A549 (cell line): ENCODE results near the gene CES1. TPM values are rescaled to one million over a fixed set of nuclear protein-coding genes. Genes with fewer than 3 reads are reported as not detected.

ENCODE experiments used
- ATAC-seq, 2 experiments: fragments of 200-7000 bp in 1 of 2; fragments of >200 bp in 1 of 2; cut with Nextera tagmentation in 1 of 2; cut with Tn5 transposase in 1 of 2; 3 replicates each; pipeline versions ENCODE4 v1.8.0 to v1.9.1; 2018 to 2020; ENCODE audit warnings: mild to moderate bottlenecking in 1 of 2, moderate library complexity in 1 of 2
- CTCF ChIA-PET: fragments of 300-600 bp; sonication (Branson Sonifier 250); formaldehyde crosslinking; extraction: SDS; loops from one replicate; lab custom pipeline; 2021; ENCODE audit warnings: antibody characterized with exemption, inconsistent platforms; lab: Yijun Ruan, JAX
- POLR2A ChIA-PET: fragments of 350-600 bp; formaldehyde crosslinking; extraction: SDS; loops from one replicate; lab custom pipeline; 2021; ENCODE audit warnings: antibody characterized with exemption, inconsistent platforms; lab: Yijun Ruan, JAX
- DNase-seq, 2 experiments: peaks; one replicate each; pipeline versions ENCODE4 v3.0.0 to v3.0.0-alpha.2; 2011 to 2016; ENCODE audit warnings: low read depth in 1 of 2, low spot score in 1 of 2
- FAIRE-seq: peaks from 2 replicates; lab custom pipeline; 2011; peaks lifted over from hg19 to GRCh38; lab: Jason Lieb, UNC
- H3K27ac ChIP-seq, 2 experiments: fragments of >200 bp; sonication (Bioruptor Twin); formaldehyde crosslinking; 3 replicates each; pipeline ENCODE4 v1.5.1; 2016 to 2017
- H3K4me1 ChIP-seq: fragments of >200 bp; sonication (Bioruptor Twin); formaldehyde crosslinking; 3 replicates; pipeline ENCODE4 v1.6.1; 2016
- H3K4me2 ChIP-seq: fragments of >200 bp; sonication (Bioruptor Twin); formaldehyde crosslinking; 3 replicates; pipeline ENCODE4 v1.6.1; 2016
- H3K4me3 ChIP-seq: fragments of >200 bp; sonication (Bioruptor Twin); formaldehyde crosslinking; 3 replicates; pipeline ENCODE4 v1.5.1; 2016
- H3K9me3 ChIP-seq: fragments of >200 bp; sonication (Bioruptor Twin); formaldehyde crosslinking; 3 replicates; pipeline ENCODE4 v1.6.1; 2016
- CBX2 ChIP-seq: fragments of 200-600 bp; sonication (generic); IDR thresholded peaks from 2 replicates; pipeline ENCODE4 v1.6.1; 2016; ENCODE audit warnings: low read depth, mild to moderate bottlenecking, borderline replicate concordance
- CEBPB ChIP-seq, 2 experiments: fragments of >200 bp in 1 of 2; sonication (Bioruptor Twin) in 1 of 2; formaldehyde crosslinking in 1 of 2; IDR thresholded peaks; 2 replicates each; pipeline ENCODE4 v1.6.1; 2012 to 2016
- CHD2 ChIP-seq: fragments of 150-350 bp; IDR thresholded peaks from 2 replicates; pipeline ENCODE4 v1.6.1; 2014; ENCODE audit warnings: low read length; ENCODE audit not compliant: partially characterized antibody
- CHD4 ChIP-seq: fragments of 200-600 bp; sonication (generic); IDR thresholded peaks from 2 replicates; pipeline ENCODE4 v1.6.1; 2016; ENCODE audit warnings: antibody characterized with exemption, mild to moderate bottlenecking, borderline replicate concordance
- EHMT2 ChIP-seq: fragments of 200-600 bp; sonication (generic); IDR thresholded peaks from 2 replicates; pipeline ENCODE4 v1.6.1; 2016; ENCODE audit warnings: antibody characterized with exemption, low read depth, mild to moderate bottlenecking, moderate library complexity
- HDAC2 ChIP-seq: fragments of 200-600 bp; sonication (generic); IDR thresholded peaks from 2 replicates; pipeline ENCODE4 v1.6.1; 2016
- HOXB13 ChIP-seq: fragments of 250-450 bp; sonication (Bioruptor Pico); IDR thresholded peaks from 2 replicates; pipeline ENCODE4 v1.5.0; 2020; ENCODE audit warnings: low read depth, mild to moderate bottlenecking, moderate library complexity
- JUN ChIP-seq, 2 experiments: fragments of >200 bp; sonication (Bioruptor Twin); formaldehyde crosslinking; IDR thresholded peaks; 2 replicates in 1 of 2; 3 replicates in 1 of 2; pipeline ENCODE4 v1.6.1; 2016 to 2017
- KDM5A ChIP-seq: fragments of 200-600 bp; sonication (generic); IDR thresholded peaks from 2 replicates; pipeline ENCODE4 v1.6.1; 2016; ENCODE audit warnings: antibody characterized with exemption, mild to moderate bottlenecking
- NFE2L2 ChIP-seq: fragments of 150-350 bp; conservative IDR thresholded peaks from 2 replicates; pipeline ENCODE4 v1.6.1; 2014; ENCODE audit warnings: low read length
- PHF8 ChIP-seq: fragments of 200-600 bp; sonication (generic); IDR thresholded peaks from 2 replicates; pipeline ENCODE4 v1.6.1; 2016; ENCODE audit warnings: low read depth, mild to moderate bottlenecking, antibody characterized with exemption, moderate library complexity, borderline replicate concordance
- POLR2A ChIP-seq: IDR thresholded peaks from 2 replicates; pipeline ENCODE4 v1.6.1; 2012; ENCODE audit warnings: mild to moderate bottlenecking, low read length
- POLR2AphosphoS2 ChIP-seq: conservative IDR thresholded peaks from 2 replicates; pipeline ENCODE4 v1.6.1; 2012; ENCODE audit warnings: low read length, improper control_type of control experiment, inconsistent platforms
- RAD21 ChIP-seq, 2 experiments: fragments of >200 bp in 1 of 2; sonication (Bioruptor Twin) in 1 of 2; formaldehyde crosslinking in 1 of 2; IDR thresholded peaks in 1 of 2; conservative IDR thresholded peaks in 1 of 2; 2 replicates in 1 of 2; 3 replicates in 1 of 2; pipeline ENCODE4 v1.6.1; 2012 to 2018; ENCODE audit warnings: inconsistent platforms in 1 of 2
- RARB ChIP-seq: fragments of 250-450 bp; sonication (Bioruptor Pico); IDR thresholded peaks from 2 replicates; pipeline ENCODE4 v1.8.0; 2021; ENCODE audit warnings: mild to moderate bottlenecking, moderate library complexity
- RCOR1 ChIP-seq: fragments of 150-350 bp; IDR thresholded peaks from 2 replicates; pipeline ENCODE4 v1.6.1; 2014; ENCODE audit warnings: antibody characterized with exemption, low read length, low read depth
- RFX5 ChIP-seq: fragments of 450-650 bp; IDR thresholded peaks from 2 replicates; pipeline ENCODE4 v1.7.1; 2014; ENCODE audit warnings: antibody characterized with exemption, mild to moderate bottlenecking, moderate library complexity
- RNF2 ChIP-seq: fragments of 200-600 bp; sonication (generic); IDR thresholded peaks from 2 replicates; pipeline ENCODE4 v1.6.1; 2016; ENCODE audit warnings: low read depth, mild to moderate bottlenecking, antibody characterized with exemption, moderate library complexity, borderline replicate concordance
- SREBF2 ChIP-seq: fragments of 450-650 bp; IDR thresholded peaks from 2 replicates; pipeline ENCODE4 v1.6.1; 2014; ENCODE audit warnings: mild to moderate bottlenecking, moderate library complexity
- TFCP2L1 ChIP-seq: fragments of 250-450 bp; sonication (Bioruptor Pico); IDR thresholded peaks from 2 replicates; pipeline ENCODE4 v1.5.0; 2021; ENCODE audit warnings: mild to moderate bottlenecking
- ZC3H11A ChIP-seq: fragments of 450-650 bp; IDR thresholded peaks from 2 replicates; pipeline ENCODE4 v1.6.1; 2014; ENCODE audit warnings: antibody characterized with exemption, mild to moderate bottlenecking
- ZFP36 ChIP-seq: fragments of 450-650 bp; IDR thresholded peaks from 2 replicates; pipeline ENCODE4 v1.6.1; 2014; ENCODE audit warnings: borderline replicate concordance; ENCODE audit not compliant: partially characterized antibody
- WGBS: methylation state at CpG from one replicate; pipeline ENCODE4 v1.1.6; 2017; ENCODE audit errors: missing lambda C conversion rate; 5-methylcytosine and 5-hydroxymethylcytosine counted together
- polyA plus RNA-seq, 4 experiments: library from polyadenylated mRNA; depleted of rRNA in 3 of 4; stranded (reverse); fragments of >200 nt; fragmentation: RNase III in 1 of 4; extraction: RNeasy Plus Mini Kit Qiagen cat#74134 plus additional on column Dnase treatment in 1 of 4; gene quantifications; 2 replicates in 3 of 4; 3 replicates in 1 of 4; pipeline ENCODE4 v1.2.3, GENCODE V29; 2011 to 2017
- TF ChIP-seq, protein P1 (sequence below): fragments of 200-600 bp; sonication (generic); IDR thresholded peaks from 2 replicates; pipeline ENCODE4 v1.6.1; 2016; ENCODE audit warnings: antibody characterized with exemption, mild to moderate bottlenecking, moderate library complexity
- TF ChIP-seq, protein P2 (sequence below): IDR thresholded peaks from 2 replicates; pipeline ENCODE4 v1.6.1; 2012
- TF ChIP-seq, protein P3 (sequence below): IDR thresholded peaks from 2 replicates; pipeline ENCODE4 v1.6.1; 2012
- TF ChIP-seq, protein P4 (sequence below): IDR thresholded peaks from 2 replicates; pipeline ENCODE4 v1.6.1; 2012; ENCODE audit warnings: low read depth, borderline replicate concordance

Gene CES1
- polyA plus RNA-seq, 2 of the 4 experiments (the other 2 are of a cell fraction) = 17.9 to 84.1 TPM

DNA sequence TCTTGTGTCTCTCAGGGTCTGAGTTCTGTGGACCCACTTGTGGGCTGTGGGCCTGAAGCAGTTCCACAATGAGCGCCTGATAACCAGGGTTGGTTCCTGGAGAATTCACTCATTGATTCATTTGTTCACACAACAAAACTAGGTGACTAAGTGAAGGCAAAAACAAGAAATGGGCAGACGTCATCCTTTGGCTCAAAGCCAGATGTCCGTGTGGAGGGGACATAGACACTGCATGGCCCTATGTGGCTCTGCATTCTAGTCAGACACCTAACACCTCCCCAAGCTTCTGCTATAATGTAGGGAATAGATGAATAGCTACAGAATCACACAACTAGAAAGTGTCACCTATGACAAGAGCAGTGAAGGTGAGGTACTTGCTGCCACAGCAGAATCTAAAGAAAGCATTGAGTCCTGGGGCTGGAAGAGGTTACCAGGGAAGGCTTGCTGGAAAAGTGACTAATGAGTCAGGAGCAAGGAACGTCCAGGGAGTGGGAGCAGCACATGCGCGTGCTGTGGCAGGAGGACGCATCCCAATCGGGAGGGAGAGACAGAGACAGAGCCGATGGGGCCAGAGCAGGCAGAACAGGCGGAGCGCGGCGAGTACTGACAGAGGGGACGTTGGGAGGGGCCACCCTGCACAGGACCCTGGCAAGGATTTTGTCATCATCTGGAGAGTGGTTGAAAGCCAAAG is 58.9 kb downstream of the CES1 start:
- CTCF ChIA-PET = no interaction called here
- no peak for FAIRE-seq
- Histone ChIP-seq H3K4me2 (no peak overlapping the region), H3K9me3 (no peaks in the 10 kb centered on the region), H3K4me1 (no peaks in the 10 kb centered on the region), H3K4me3 (no peak overlapping the region), H3K27ac (no peak overlapping the region)
- POLR2A ChIA-PET = no interaction called here
- ATAC-seq = peak; percentile 45 to 70; a peak in 4 of 6 replicates
- 52% methylated on average over 14 of the region's 14 CpGs for WGBS
- DNase-seq = peak in 1 of 2 experiments; percentile 38
- TF ChIP-seq, protein P1, sequence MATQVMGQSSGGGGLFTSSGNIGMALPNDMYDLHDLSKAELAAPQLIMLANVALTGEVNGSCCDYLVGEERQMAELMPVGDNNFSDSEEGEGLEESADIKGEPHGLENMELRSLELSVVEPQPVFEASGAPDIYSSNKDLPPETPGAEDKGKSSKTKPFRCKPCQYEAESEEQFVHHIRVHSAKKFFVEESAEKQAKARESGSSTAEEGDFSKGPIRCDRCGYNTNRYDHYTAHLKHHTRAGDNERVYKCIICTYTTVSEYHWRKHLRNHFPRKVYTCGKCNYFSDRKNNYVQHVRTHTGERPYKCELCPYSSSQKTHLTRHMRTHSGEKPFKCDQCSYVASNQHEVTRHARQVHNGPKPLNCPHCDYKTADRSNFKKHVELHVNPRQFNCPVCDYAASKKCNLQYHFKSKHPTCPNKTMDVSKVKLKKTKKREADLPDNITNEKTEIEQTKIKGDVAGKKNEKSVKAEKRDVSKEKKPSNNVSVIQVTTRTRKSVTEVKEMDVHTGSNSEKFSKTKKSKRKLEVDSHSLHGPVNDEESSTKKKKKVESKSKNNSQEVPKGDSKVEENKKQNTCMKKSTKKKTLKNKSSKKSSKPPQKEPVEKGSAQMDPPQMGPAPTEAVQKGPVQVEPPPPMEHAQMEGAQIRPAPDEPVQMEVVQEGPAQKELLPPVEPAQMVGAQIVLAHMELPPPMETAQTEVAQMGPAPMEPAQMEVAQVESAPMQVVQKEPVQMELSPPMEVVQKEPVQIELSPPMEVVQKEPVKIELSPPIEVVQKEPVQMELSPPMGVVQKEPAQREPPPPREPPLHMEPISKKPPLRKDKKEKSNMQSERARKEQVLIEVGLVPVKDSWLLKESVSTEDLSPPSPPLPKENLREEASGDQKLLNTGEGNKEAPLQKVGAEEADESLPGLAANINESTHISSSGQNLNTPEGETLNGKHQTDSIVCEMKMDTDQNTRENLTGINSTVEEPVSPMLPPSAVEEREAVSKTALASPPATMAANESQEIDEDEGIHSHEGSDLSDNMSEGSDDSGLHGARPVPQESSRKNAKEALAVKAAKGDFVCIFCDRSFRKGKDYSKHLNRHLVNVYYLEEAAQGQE = no peak
- TF ChIP-seq HDAC2 = no peak
- TF ChIP-seq, protein P2, sequence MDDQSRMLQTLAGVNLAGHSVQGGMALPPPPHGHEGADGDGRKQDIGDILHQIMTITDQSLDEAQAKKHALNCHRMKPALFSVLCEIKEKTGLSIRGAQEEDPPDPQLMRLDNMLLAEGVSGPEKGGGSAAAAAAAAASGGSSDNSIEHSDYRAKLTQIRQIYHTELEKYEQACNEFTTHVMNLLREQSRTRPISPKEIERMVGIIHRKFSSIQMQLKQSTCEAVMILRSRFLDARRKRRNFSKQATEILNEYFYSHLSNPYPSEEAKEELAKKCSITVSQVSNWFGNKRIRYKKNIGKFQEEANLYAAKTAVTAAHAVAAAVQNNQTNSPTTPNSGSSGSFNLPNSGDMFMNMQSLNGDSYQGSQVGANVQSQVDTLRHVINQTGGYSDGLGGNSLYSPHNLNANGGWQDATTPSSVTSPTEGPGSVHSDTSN = no peak
- TF ChIP-seq SREBF2 = no peak
- no peak for TF ChIP-seq RARB (CRISPR knock-in tag)
- TF ChIP-seq, protein P3, sequence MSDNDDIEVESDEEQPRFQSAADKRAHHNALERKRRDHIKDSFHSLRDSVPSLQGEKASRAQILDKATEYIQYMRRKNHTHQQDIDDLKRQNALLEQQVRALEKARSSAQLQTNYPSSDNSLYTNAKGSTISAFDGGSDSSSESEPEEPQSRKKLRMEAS = no peak
- no peak for TF ChIP-seq CBX2
- no peak for TF ChIP-seq POLR2AphosphoS2
- TF ChIP-seq CHD2 = no peak
- TF ChIP-seq NFE2L2 = no peak
- TF ChIP-seq RFX5 = no peak
- TF ChIP-seq JUN (IDR thresholded peaks at IDR 0.05) = no peak
- TF ChIP-seq CEBPB (IDR thresholded peaks at IDR 0.05) = no peak

DNA sequence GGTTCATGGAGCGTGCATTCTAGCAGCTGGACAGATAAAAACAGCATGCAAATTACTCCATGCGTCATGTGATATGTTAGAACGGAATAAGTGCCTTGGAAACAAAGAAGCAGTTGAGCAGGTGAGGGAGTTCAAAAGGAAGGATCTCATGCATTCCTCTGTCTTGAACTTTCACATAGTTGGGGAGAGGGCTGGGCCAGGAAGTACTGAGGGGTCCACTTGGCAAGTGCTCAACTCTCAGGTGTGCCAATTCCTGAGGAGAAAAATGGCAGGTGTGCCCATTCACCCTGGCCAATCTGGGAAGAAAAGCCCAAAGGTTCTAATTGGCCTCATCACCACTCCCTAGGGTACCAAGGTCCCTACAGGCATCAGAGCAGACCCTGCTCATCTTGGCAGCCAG is 67.7 kb downstream of the CES1 start:
- Histone ChIP-seq H3K4me2 (no peak overlapping the region), H3K4me1 (no peaks in the 10 kb centered on the region), H3K27ac (no peak overlapping the region), H3K9me3 (no peaks in the 10 kb centered on the region), H3K4me3 (no peak overlapping the region)
- TF ChIP-seq JUN (IDR thresholded peaks at IDR 0.05) (no peak), NFE2L2 (no peak), RCOR1 (no peak), POLR2A (no peak), KDM5A (no peak), ZFP36 (no peak), POLR2AphosphoS2 (no peak), RAD21 (conservative IDR thresholded peaks at IDR 0.05 in 1 of 2, IDR thresholded peaks at IDR 0.05 in 1 of 2) (no peak), RNF2 (no peak), RFX5 (no peak), EHMT2 (no peak), PHF8 (no peak), CHD4 (no peak), TFCP2L1 (CRISPR knock-in tag) (no peak), HOXB13 (CRISPR knock-in tag) (no peak), ZC3H11A (no peak), HDAC2 (no peak)
- TF ChIP-seq, protein P4, sequence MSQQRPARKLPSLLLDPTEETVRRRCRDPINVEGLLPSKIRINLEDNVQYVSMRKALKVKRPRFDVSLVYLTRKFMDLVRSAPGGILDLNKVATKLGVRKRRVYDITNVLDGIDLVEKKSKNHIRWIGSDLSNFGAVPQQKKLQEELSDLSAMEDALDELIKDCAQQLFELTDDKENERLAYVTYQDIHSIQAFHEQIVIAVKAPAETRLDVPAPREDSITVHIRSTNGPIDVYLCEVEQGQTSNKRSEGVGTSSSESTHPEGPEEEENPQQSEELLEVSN = no peak
- DNase-seq (no peak), ATAC-seq (no peak), FAIRE-seq (no peak)
- CTCF ChIA-PET = no interaction called here
- POLR2A ChIA-PET = no interaction called here
- 60% methylated on average over 3 of the region's 3 CpGs for WGBS
